Body of pancreas (tissue), 4 donors: Measurements from ENCODE around the gene DMRTC2. TPM values are rescaled to one million over a fixed set of nuclear protein-coding genes. Genes with fewer than 3 reads are reported as not detected.

Experiments
- ATAC-seq: fragments of 150-250 bp; one replicate; pipeline ENCODE4 v1.9.1; 2016
- DNase-seq, 4 donors: peaks; one replicate each; pipeline ENCODE4 v3.0.0-alpha.2; 2019
- H3K27ac ChIP-seq, 4 donors: fragments of 200-600 bp; sonication (generic); 1 replicate in 3 of 4; 2 replicates in 1 of 4; pipeline versions ENCODE4 v1.5.1 to v1.6.1; 2016 to 2019; ENCODE audit warnings: mild to moderate bottlenecking in 1 of 4, mixed read lengths in 1 of 4, moderate library complexity in 1 of 4
- H3K27me3 ChIP-seq, 2 donors: fragments of 200-600 bp; sonication (generic); one replicate each; pipeline ENCODE4 v1.6.0; 2016; ENCODE audit warnings: mild to moderate bottlenecking in 1 of 2
- H3K36me3 ChIP-seq, 2 donors: fragments of 200-600 bp; sonication (generic); replicated peaks in 1 of 2; 2 replicates each; pipeline ENCODE4 v1.5.1; 2016; ENCODE audit warnings: low read depth in 2 of 2; ENCODE audit not compliant: insufficient read depth in 1 of 2
- H3K4me1 ChIP-seq: fragments of 200-600 bp; sonication (generic); one replicate; pipeline ENCODE4 v1.6.0; 2016
- H3K4me3 ChIP-seq, 2 donors: fragments of 200-600 bp; sonication (generic); 1 replicate in 1 of 2; 2 replicates in 1 of 2; pipeline ENCODE4 v1.5.1; 2016 to 2019
- H3K9me3 ChIP-seq, 3 donors: fragments of 200-600 bp; sonication (generic); 1 replicate in 2 of 3; 2 replicates in 1 of 3; pipeline ENCODE4 v1.5.1; 2016
- POLR2A ChIP-seq, 3 donors: fragments of 450-650 bp; IDR thresholded peaks; one replicate each; pipeline ENCODE4 v1.6.1; 2016; ENCODE audit warnings: antibody characterized with exemption in 3 of 3, mild to moderate bottlenecking in 2 of 3
- WGBS, 2 donors: methylation state at CpG; one replicate each; pipeline ENCODE4 v1.1.5; 2017; 5-methylcytosine and 5-hydroxymethylcytosine counted together
- intact Hi-C: fragments of 100-400 bp; cut with DNase I; formaldehyde crosslinking; loops from one replicate; pipeline ENCODE4 v1.15.1; 2023
- total RNA-seq, 2 donors: library from RNA; depleted of rRNA; stranded (reverse); fragments of >200 nt; gene quantifications; one replicate each; pipeline ENCODE4 v1.1.0, GENCODE V29; 2016
- TF ChIP-seq, protein P1 (sequence below), 7 experiments: fragments of 450-650 bp in 4 of 7; fragments of 200-600 bp in 3 of 7; sonication (generic) in 3 of 7; IDR thresholded peaks; one replicate each; pipeline ENCODE4 v1.5.1; 2016 to 2019; ENCODE audit warnings: antibody characterized with exemption in 7 of 7

The DMRTC2 gene
- total RNA-seq, 2 donors from 2014 or later = not detected

DNA sequence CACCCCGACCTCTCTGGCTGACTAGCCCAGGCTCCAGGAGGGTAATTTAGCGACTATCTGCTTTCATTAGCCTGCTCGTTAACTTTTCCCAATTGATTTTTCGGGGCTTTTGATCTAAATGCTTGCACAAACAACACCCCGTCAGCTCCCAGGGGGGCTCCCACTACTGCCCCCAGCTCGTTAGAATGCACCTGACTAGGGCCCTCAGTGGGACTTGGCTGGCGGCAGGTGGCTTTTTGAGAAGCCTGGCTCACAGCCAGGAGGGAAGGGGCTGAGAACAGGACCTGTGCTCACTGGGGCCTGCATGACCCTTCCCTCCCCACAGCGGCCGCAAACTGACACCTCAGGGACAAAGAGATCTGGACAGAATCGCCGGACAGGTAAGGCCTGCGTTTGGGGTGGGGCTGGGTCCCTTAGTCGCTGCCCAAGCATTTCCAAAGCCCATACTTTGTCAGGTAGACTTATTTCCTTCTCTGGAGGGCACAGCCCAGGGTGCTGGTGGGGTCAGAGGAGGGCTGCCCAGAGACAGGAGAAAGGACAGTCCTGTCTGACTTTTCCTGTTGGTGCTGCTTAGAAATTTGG lies 24.6 kb downstream of the DMRTC2 start:
- no peaks in the 10 kb centered on the region for H3K9me3 ChIP-seq
- intact Hi-C loops = no loop called here
- H3K4me3 ChIP-seq = no peak overlapping the region
- WGBS, 2 donors = 77 to 85% methylated on average over 10 to 13 of the region's 13 CpGs
- H3K27me3 ChIP-seq = no peaks in the 10 kb centered on the region
- peaks cover 14 to 18% of the 10 kb centered on the region in 2 donors for H3K36me3 ChIP-seq
- TF ChIP-seq, protein P1, sequence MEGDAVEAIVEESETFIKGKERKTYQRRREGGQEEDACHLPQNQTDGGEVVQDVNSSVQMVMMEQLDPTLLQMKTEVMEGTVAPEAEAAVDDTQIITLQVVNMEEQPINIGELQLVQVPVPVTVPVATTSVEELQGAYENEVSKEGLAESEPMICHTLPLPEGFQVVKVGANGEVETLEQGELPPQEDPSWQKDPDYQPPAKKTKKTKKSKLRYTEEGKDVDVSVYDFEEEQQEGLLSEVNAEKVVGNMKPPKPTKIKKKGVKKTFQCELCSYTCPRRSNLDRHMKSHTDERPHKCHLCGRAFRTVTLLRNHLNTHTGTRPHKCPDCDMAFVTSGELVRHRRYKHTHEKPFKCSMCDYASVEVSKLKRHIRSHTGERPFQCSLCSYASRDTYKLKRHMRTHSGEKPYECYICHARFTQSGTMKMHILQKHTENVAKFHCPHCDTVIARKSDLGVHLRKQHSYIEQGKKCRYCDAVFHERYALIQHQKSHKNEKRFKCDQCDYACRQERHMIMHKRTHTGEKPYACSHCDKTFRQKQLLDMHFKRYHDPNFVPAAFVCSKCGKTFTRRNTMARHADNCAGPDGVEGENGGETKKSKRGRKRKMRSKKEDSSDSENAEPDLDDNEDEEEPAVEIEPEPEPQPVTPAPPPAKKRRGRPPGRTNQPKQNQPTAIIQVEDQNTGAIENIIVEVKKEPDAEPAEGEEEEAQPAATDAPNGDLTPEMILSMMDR (IDR thresholded peaks at IDR 0.05) = no peak
- no peak for TF ChIP-seq POLR2A (IDR thresholded peaks at IDR 0.05)
- H3K27ac ChIP-seq = no peak overlapping the region
- ATAC-seq = no peak
- peaks cover 43% of the 10 kb centered on the region for H3K4me1 ChIP-seq
- DNase-seq = no peak

DNA sequence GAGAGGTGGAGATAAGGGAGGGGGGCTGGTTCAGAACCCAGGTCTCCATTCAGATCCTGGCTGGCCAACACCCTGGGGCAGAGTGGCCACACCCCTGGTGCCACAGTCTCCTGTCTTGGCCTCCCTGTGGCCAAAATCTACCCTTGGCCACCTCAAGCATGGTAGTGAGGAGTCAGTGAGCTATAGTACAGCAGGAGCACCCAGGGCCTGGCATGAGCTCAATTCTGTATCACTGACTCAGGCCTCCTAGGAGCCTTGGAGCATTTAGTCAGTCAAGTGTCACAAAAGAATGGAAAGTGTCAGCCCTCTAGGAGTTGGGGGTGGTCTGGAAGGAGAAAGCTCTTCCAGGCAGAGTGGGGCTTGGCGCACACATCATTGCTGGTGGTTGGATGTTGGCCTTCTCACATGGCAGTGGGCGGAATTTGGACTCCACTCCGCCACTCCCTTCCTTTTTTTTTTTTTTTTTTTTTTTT lies 25.6 kb downstream of the DMRTC2 start:
- intact Hi-C loops = loop anchor here (5.0 kb wide), 1 partner anchor 77 kb away; no protein-coding TSS in a partner anchor
- Histone ChIP-seq H3K27ac (no peak overlapping the region), H3K4me3 (no peak overlapping the region), H3K27me3 (no peaks in the 10 kb centered on the region), H3K36me3 (peaks cover 12 to 15% of the 10 kb centered on the region in 2 donors), H3K9me3 (no peaks in the 10 kb centered on the region), H3K4me1 (peaks cover 33% of the 10 kb centered on the region)
- no peak for DNase-seq
- ATAC-seq = no peak
- TF ChIP-seq, protein P1 (IDR thresholded peaks at IDR 0.05) = no peak
- no peak for TF ChIP-seq POLR2A (IDR thresholded peaks at IDR 0.05)
- 63 to 69% methylated on average over 3 of the region's 3 CpGs for WGBS, 2 donors

DNA sequence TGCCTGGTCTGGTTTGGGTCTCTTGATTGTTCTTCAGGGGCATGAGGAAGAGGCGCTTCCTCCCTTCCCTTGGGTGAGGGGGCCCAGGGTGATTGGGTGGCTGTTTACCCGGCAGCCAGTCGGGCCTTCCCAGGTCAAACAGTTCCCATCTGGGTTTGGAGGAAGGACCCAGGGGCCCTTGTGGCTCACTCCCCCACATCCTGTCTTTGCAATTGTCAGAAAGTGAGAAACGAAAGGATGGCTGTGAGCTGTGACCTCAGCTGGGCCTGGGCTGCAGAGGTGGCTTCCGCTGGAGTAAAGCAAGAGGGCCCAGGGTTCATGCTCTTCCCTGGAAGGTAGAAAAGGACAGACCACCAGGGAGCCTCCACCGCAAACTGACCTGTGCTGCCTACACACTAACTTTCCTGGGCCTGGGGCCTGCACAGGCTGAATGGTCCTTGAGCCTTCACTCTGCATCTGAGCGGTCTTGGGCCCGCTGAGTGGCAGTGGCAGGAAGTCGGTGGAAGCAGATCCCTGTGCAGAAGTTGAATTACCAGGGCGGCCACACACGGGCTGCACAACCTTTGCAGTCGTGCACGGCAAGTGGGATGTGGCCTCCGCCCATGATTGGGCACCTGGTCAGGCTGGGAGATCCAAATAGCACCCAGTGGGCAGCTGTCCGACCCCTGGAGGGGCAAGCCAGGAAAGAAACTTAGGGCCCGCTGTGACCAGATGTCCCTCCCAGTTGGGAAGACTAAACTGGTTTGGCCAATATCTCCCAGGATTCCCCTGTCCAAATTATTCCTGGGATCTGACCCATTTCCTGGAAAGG lies 26.9 kb downstream of the DMRTC2 start:
- peaks cover 12 to 15% of the 10 kb centered on the region in 2 donors for H3K36me3 ChIP-seq
- 73 to 92% methylated on average over 6 to 16 of the region's 16 CpGs for WGBS, 2 donors
- H3K9me3 ChIP-seq = no peaks in the 10 kb centered on the region
- no peak overlapping the region for H3K4me3 ChIP-seq
- no peak for ATAC-seq
- no peak overlapping the region for H3K27ac ChIP-seq
- peaks cover 20% of the 10 kb centered on the region for H3K4me1 ChIP-seq
- peak in 1 of 4 donors; percentile 43 for DNase-seq
- intact Hi-C loops = loop anchor here (5.0 kb wide), 1 partner anchor 76 kb away; no protein-coding TSS in a partner anchor
- no peaks in the 10 kb centered on the region for H3K27me3 ChIP-seq
- TF ChIP-seq, protein P1 (IDR thresholded peaks at IDR 0.05) = no peak
- TF ChIP-seq POLR2A (IDR thresholded peaks at IDR 0.05) = no peak

DNA sequence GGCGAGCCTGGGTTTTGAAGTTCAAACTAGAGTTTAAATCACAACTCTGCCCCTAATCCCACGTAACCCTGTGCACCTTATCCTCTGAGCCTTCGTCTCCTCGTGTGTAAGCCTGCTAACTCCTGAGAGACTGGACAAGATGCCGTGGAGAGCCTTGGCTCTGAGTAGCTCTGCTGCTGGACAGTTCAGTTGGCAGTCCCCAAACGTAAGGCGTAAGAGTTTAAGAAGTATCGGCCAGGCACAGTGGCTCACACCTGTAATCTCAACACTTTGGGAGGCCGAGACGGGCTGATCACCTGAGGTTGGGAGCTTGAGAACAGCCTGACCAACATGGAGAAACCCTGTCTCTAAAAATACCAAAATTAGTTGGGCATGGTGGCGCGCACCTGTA lies 27.5 kb downstream of the DMRTC2 start:
- H3K9me3 ChIP-seq = no peaks in the 10 kb centered on the region
- H3K36me3 ChIP-seq = peaks cover 12 to 15% of the 10 kb centered on the region in 2 donors
- TF ChIP-seq POLR2A (IDR thresholded peaks at IDR 0.05) = no peak
- TF ChIP-seq, protein P1 (IDR thresholded peaks at IDR 0.05) = no peak
- intact Hi-C loops = loop anchor here (5.0 kb wide), 1 partner anchor 75 kb away; no protein-coding TSS in a partner anchor
- peaks cover 16% of the 10 kb centered on the region for H3K4me1 ChIP-seq
- WGBS, 2 donors = 90 to 92% methylated on average over 12 of the region's 12 CpGs
- no peak overlapping the region for H3K4me3 ChIP-seq
- no peak overlapping the region for H3K27ac ChIP-seq
- DNase-seq (no peak), ATAC-seq (no peak)
- no peaks in the 10 kb centered on the region for H3K27me3 ChIP-seq
